ENCODE measurements around the gene HIGD1C.

HIGD1C gene

DNA sequence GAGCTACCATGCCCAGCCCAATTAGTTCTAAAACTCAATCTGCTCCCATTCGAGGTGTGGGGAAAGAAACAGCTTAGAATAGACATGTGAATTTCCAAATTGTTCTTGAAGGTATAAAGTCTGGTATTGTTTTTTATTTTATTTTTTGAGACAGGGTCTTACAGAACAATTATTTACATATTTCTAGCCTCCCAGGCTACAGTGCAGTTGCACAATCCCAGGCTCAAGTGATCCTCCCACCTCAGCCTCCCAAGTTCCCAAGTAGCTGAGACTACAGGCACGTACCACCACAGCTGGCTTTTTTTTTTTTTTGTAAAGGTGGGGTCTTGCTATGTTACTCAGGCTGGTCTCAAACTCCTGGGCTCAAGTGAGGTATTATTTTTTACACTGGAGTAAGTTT is 67.6 kb downstream of the HIGD1C start:
- peaks cover 12% of the 10 kb centered on the region for H3K4me1 ChIP-seq (ENCODE audit: control insufficient read depth, low read length)
- no peak overlapping the region for H3K4me2 ChIP-seq (ENCODE audit: low read length)
- no peaks in the 10 kb centered on the region for H3K27me3 ChIP-seq (ENCODE audit: control insufficient read depth, low read length)
- no peak overlapping the region for H3K4me3 ChIP-seq (ENCODE audit: low read length)
- no peak for TF ChIP-seq EZH2phosphoT487 (IDR thresholded peaks at IDR 0.05; ENCODE audit: borderline replicate concordance, low read length)
- TF ChIP-seq, protein P1, sequence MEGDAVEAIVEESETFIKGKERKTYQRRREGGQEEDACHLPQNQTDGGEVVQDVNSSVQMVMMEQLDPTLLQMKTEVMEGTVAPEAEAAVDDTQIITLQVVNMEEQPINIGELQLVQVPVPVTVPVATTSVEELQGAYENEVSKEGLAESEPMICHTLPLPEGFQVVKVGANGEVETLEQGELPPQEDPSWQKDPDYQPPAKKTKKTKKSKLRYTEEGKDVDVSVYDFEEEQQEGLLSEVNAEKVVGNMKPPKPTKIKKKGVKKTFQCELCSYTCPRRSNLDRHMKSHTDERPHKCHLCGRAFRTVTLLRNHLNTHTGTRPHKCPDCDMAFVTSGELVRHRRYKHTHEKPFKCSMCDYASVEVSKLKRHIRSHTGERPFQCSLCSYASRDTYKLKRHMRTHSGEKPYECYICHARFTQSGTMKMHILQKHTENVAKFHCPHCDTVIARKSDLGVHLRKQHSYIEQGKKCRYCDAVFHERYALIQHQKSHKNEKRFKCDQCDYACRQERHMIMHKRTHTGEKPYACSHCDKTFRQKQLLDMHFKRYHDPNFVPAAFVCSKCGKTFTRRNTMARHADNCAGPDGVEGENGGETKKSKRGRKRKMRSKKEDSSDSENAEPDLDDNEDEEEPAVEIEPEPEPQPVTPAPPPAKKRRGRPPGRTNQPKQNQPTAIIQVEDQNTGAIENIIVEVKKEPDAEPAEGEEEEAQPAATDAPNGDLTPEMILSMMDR (IDR thresholded peaks at IDR 0.05; ENCODE audit: low read depth, low read length, poor library complexity, severe bottlenecking), result no peak
- no peaks in the 10 kb centered on the region for H4K20me1 ChIP-seq (ENCODE audit: control insufficient read depth, insufficient read depth, low read depth, low read length)
- H3K79me2 ChIP-seq (ENCODE audit: control insufficient read depth, low read length), result peaks cover 95% of the 10 kb centered on the region
- no peaks in the 10 kb centered on the region for H3K9me2 ChIP-seq (replicated peaks; ENCODE audit: control insufficient read depth, low read length)
- no peaks in the 10 kb centered on the region for H3K9me3 ChIP-seq (ENCODE audit: control insufficient read depth, insufficient read depth, low read length)
- H3F3A ChIP-seq (ENCODE audit: control insufficient read depth, insufficient read depth), result no peaks in the 10 kb centered on the region
- no peak overlapping the region for H3K27ac ChIP-seq (ENCODE audit: low read depth, low read length)
- H3K36me3 ChIP-seq (ENCODE audit: control insufficient read depth, low read length), result no peaks in the 10 kb centered on the region
